Measurements from ENCODE around the gene CBLN4. TPM values are rescaled to one million over a fixed set of nuclear protein-coding genes. Genes with fewer than 3 reads are reported as not detected.

The CBLN4 gene
- total and polyA plus RNA-seq, 2 of the 4 experiments (the other 2 are of a cell fraction) = not detected

DNA sequence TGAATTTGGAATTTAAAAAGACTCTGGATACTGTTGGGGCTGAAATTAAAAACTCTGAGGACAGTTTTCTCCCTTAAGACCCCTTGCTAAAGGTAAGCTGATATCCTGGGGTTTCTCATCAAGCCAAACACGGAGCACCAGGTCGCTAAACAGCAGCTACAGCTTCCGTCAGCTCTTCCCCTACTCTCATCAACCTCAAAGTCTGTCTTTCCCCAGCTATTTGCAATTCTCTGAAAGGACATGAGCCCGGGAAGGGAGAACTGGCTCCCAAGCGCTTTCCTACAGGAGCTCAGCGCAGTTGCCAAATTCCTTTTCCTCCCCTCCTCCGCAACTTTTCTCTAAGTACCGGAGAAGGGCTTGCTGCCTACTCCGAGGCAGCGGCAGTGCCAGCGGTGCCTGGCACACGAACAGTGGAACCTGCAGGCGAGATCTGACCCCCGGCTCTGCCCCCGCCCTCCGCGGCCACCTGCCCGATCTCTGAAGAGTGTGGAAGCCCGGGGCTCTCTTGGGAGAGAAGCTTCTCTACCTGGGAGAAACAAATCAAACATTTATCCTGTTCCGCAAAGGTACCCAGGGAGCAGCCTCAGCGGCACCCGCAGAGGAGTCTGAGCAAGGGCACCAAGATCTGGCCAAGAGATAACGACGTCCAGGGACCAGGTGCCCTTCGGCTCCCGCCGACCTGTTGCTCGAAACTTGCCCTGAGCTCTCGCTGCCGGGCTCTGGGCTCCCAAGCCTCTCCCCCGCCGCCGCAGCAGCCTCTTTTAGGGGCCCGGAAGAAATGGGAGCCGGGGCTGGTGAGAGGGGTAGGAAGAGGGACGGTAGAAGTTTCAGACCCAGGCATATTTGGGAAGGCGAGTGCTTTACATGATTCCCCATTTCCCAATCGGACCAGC lies 2.2 kb downstream of the CBLN4 start:
- 0% methylated on average over 8 of the region's 38 CpGs; no CpG with 5 or more reads in 1 of the 2 experiments for WGBS, 2 experiments (ENCODE audit: extremely low coverage in 2 of 2, insufficient read length in 1 of 2)
- Histone ChIP-seq H4K91ac (ENCODE audit: insufficient read depth, low read depth, low read length) (no peak overlapping the region), H2BK20ac (ENCODE audit: low read depth, low read length) (no peak overlapping the region), H3K27ac (ENCODE audit: insufficient read depth, low read length) (no peak overlapping the region), H3K9me1 (ENCODE audit: insufficient read depth, low read length) (no peaks in the 10 kb centered on the region), H3K9ac (ENCODE audit: low read depth, low read length) (no peak overlapping the region), H2BK120ac (ENCODE audit: low read depth, low read length) (no peak overlapping the region), H3K23ac (ENCODE audit: low read depth, low read length) (no peak overlapping the region), H3K14ac (replicated peaks; ENCODE audit: low read depth, low read length) (no peak overlapping the region), H3K56ac (ENCODE audit: extremely low read depth, insufficient read depth, low read length) (no peak overlapping the region), H3K4me1 (ENCODE audit: control insufficient read depth, insufficient read depth, low read length) (no peaks in the 10 kb centered on the region), H3K36me3 (ENCODE audit: control insufficient read depth, insufficient read depth, low read length) (no peaks in the 10 kb centered on the region), H4K5ac (ENCODE audit: low read depth, low read length) (no peak overlapping the region), H3K4ac (ENCODE audit: low read depth, low read length) (no peak overlapping the region), H3K18ac (ENCODE audit: low read depth, low read length) (no peak overlapping the region), H2AFZ (replicated peaks; ENCODE audit: low read length, poor library complexity) (no peak overlapping the region), H3K9me3 (ENCODE audit: control insufficient read depth, insufficient read depth, low read length) (peaks cover 29% of the 10 kb centered on the region), H3K79me1 (ENCODE audit: low read depth in 1 of 2, low read length in 2 of 2) (no peaks in the 10 kb centered on the region), H3K4me2 (ENCODE audit: low read depth, low read length) (no peak overlapping the region), H2AK9ac (replicated peaks; ENCODE audit: low read depth, low read length, poor library complexity) (no peak overlapping the region), H3K4me3 (ENCODE audit: insufficient read depth, low read depth, low read length) (no peak overlapping the region), H2BK15ac (ENCODE audit: low read depth, low read length) (no peak overlapping the region), H2BK5ac (ENCODE audit: low read depth, low read length, poor library complexity, severe bottlenecking) (no peak overlapping the region), H3K27me3 (ENCODE audit: control insufficient read depth, insufficient read depth, low read length) (no peaks in the 10 kb centered on the region), H2AK5ac (ENCODE audit: low read depth, low read length) (no peak overlapping the region), H4K8ac (ENCODE audit: low read depth in 2 of 2, low read length in 2 of 2) (no peak overlapping the region), H4K20me1 (ENCODE audit: insufficient read depth, low read length) (no peaks in the 10 kb centered on the region)
- dilution Hi-C loops (cut with HindIII; ENCODE audit: low sequenced_read_pairs, unreplicated experiment) (no loop called here), intact Hi-C loops (cut with micrococcal nuclease) (no loop called here), in situ Hi-C loops (cut with MboI; ENCODE audit: low sequenced_read_pairs) (no loop called here)
- BruUV-seq (replicated peaks) = no TSS peak
- POLR2A ChIA-PET (ENCODE audit: unreplicated experiment) = no interaction called here
- no peak for ATAC-seq (ENCODE audit: low read depth)
- CTCF ChIA-PET = no interaction called here
- no peak for DNase-seq
- TF ChIP-seq POLR2A (IDR thresholded peaks at IDR 0.05; ENCODE audit: low read depth, low read length) (no peak), CEBPB (IDR thresholded peaks at IDR 0.05; ENCODE audit: low read depth, low read length) (no peak), RAD21 (IDR thresholded peaks at IDR 0.05; ENCODE audit: low read length) (no peak), MAZ (IDR thresholded peaks at IDR 0.05; ENCODE audit: borderline replicate concordance, low read depth, low read length) (no peak), MAFK (IDR thresholded peaks at IDR 0.05; ENCODE audit: low read depth, low read length) (no peak), RFX5 (IDR thresholded peaks at IDR 0.05; ENCODE audit: low read depth, low read length) (no peak), FOS (IDR thresholded peaks at IDR 0.05; ENCODE audit: low read depth, low read length) (no peak), MXI1 (IDR thresholded peaks at IDR 0.05; ENCODE audit: borderline replicate concordance, low read depth, low read length) (no peak), BHLHE40 (IDR thresholded peaks at IDR 0.05; ENCODE audit: low read depth, low read length) (no peak), CHD1 (IDR thresholded peaks at IDR 0.05; ENCODE audit: low read depth, low read length) (no peak), SMC3 (IDR thresholded peaks at IDR 0.05; ENCODE audit: low read depth, low read length) (no peak), NFE2L2 (IDR thresholded peaks at IDR 0.05; ENCODE audit: low read depth, low read length) (no peak)
- TF ChIP-seq, protein P1, sequence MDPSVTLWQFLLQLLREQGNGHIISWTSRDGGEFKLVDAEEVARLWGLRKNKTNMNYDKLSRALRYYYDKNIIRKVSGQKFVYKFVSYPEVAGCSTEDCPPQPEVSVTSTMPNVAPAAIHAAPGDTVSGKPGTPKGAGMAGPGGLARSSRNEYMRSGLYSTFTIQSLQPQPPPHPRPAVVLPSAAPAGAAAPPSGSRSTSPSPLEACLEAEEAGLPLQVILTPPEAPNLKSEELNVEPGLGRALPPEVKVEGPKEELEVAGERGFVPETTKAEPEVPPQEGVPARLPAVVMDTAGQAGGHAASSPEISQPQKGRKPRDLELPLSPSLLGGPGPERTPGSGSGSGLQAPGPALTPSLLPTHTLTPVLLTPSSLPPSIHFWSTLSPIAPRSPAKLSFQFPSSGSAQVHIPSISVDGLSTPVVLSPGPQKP (IDR thresholded peaks at IDR 0.05; ENCODE audit: borderline replicate concordance, low read depth, low read length) = no peak
- TF ChIP-seq, protein P2, sequence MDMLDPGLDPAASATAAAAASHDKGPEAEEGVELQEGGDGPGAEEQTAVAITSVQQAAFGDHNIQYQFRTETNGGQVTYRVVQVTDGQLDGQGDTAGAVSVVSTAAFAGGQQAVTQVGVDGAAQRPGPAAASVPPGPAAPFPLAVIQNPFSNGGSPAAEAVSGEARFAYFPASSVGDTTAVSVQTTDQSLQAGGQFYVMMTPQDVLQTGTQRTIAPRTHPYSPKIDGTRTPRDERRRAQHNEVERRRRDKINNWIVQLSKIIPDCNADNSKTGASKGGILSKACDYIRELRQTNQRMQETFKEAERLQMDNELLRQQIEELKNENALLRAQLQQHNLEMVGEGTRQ (IDR thresholded peaks at IDR 0.05; ENCODE audit: low read depth, low read length) = no peak
- TF ChIP-seq, protein P3, sequence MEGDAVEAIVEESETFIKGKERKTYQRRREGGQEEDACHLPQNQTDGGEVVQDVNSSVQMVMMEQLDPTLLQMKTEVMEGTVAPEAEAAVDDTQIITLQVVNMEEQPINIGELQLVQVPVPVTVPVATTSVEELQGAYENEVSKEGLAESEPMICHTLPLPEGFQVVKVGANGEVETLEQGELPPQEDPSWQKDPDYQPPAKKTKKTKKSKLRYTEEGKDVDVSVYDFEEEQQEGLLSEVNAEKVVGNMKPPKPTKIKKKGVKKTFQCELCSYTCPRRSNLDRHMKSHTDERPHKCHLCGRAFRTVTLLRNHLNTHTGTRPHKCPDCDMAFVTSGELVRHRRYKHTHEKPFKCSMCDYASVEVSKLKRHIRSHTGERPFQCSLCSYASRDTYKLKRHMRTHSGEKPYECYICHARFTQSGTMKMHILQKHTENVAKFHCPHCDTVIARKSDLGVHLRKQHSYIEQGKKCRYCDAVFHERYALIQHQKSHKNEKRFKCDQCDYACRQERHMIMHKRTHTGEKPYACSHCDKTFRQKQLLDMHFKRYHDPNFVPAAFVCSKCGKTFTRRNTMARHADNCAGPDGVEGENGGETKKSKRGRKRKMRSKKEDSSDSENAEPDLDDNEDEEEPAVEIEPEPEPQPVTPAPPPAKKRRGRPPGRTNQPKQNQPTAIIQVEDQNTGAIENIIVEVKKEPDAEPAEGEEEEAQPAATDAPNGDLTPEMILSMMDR (conservative IDR thresholded peaks at IDR 0.05; ENCODE audit: low read depth, low read length) = no peak

Data from IMR-90 (cell line).